WTC11 (cell line): ENCODE results near the gene KLF7. TPM values are rescaled to one million over a fixed set of nuclear protein-coding genes. Genes with fewer than 3 reads are reported as not detected.
A peak's percentile ranks its signal among the peaks of the same experiment; 100 is the strongest.

ENCODE experiments used
- ATAC-seq: fragments of 200-7000 bp; cut with Tn5 transposase; 2 replicates; pipeline ENCODE4 v1.10.0; 2021; ENCODE audit warnings: mild to moderate bottlenecking, moderate library complexity
- CTCF ChIA-PET: fragments of 300-600 bp; sonication (Branson Sonifier 250); formaldehyde crosslinking; loops from one replicate; lab custom pipeline; 2021; ENCODE audit warnings: antibody characterized with exemption; lab: Charles Lee
- POLR2A ChIA-PET: fragments of 350-600 bp; sonication (Branson Sonifier 250); formaldehyde crosslinking; loops from one replicate; lab custom pipeline; 2021; ENCODE audit warnings: antibody characterized with exemption; lab: Charles Lee
- DNase-seq: peaks from one replicate; pipeline ENCODE4 v3.0.0; 2021; ENCODE audit warnings: low spot score
- H3K27ac Mint-ChIP-seq: 2 replicates; pipeline ENCODE4 v1.8.0; 2021; ENCODE audit warnings: mixed read lengths
- H3K27me3 Mint-ChIP-seq: 2 replicates; pipeline ENCODE4 v1.8.0; 2021; ENCODE audit warnings: low read depth, mild to moderate bottlenecking, moderate library complexity, mixed read lengths
- H3K36me3 Mint-ChIP-seq: 2 replicates; pipeline ENCODE4 v1.8.0; 2021; ENCODE audit warnings: mixed read lengths
- H3K4me1 Mint-ChIP-seq: 2 replicates; pipeline ENCODE4 v1.8.0; 2022; ENCODE audit warnings: mixed read lengths
- H3K4me3 Mint-ChIP-seq: 2 replicates; pipeline ENCODE4 v1.8.0; 2021; ENCODE audit warnings: mild to moderate bottlenecking, moderate library complexity, mixed read lengths
- H3K9me3 Mint-ChIP-seq: 2 replicates; pipeline ENCODE4 v1.8.0; 2021; ENCODE audit warnings: mixed read lengths
- MXD4 ChIP-seq: fragments of 250-450 bp; sonication (Bioruptor Pico); IDR thresholded peaks from 2 replicates; pipeline ENCODE4 v1.8.0; 2021; ENCODE audit warnings: mild to moderate bottlenecking, moderate library complexity, borderline replicate concordance
- NFATC4 ChIP-seq: fragments of 250-450 bp; sonication (Bioruptor Pico); IDR thresholded peaks from 2 replicates; pipeline ENCODE4 v1.9.0; 2021; ENCODE audit warnings: mild to moderate bottlenecking
- SMAD3 ChIP-seq: sonication (generic); formaldehyde crosslinking; IDR thresholded peaks from 2 replicates; pipeline ENCODE4 v1.8.0; 2022; ENCODE audit warnings: missing genetic modification reagents, mild to moderate bottlenecking, borderline replicate concordance
- ZNF263 ChIP-seq: sonication (generic); formaldehyde crosslinking; IDR thresholded peaks from 2 replicates; pipeline ENCODE4 v1.8.1; 2022; ENCODE audit warnings: low read depth, mild to moderate bottlenecking, moderate library complexity, missing genetic modification reagents
- total RNA-seq: library from RNA; stranded (reverse); gene quantifications from 3 replicates; pipeline ENCODE4 v1.2.3, GENCODE V29; 2021
- TF ChIP-seq, protein P1 (sequence below): sonication (generic); formaldehyde crosslinking; IDR thresholded peaks from 2 replicates; pipeline ENCODE4 v1.8.0; 2023; ENCODE audit warnings: mild to moderate bottlenecking, missing genetic modification reagents
- TF ChIP-seq, protein P2 (sequence below): sonication (generic); formaldehyde crosslinking; IDR thresholded peaks from 2 replicates; pipeline ENCODE4 v1.8.1; 2022; ENCODE audit warnings: low read depth, missing genetic modification reagents, borderline replicate concordance
- TF ChIP-seq, protein P3 (sequence below): sonication (generic); formaldehyde crosslinking; IDR thresholded peaks from 2 replicates; pipeline ENCODE4 v1.8.1; 2022; ENCODE audit warnings: low read depth, mild to moderate bottlenecking, moderate library complexity, missing genetic modification reagents, borderline replicate concordance
- TF ChIP-seq, protein P4 (sequence below): sonication (generic); formaldehyde crosslinking; IDR thresholded peaks from 2 replicates; pipeline ENCODE4 v1.8.1; 2022; ENCODE audit warnings: missing genetic modification reagents, borderline replicate concordance
- TF ChIP-seq, protein P5 (sequence below): fragments of 250-450 bp; sonication (Bioruptor Pico); IDR thresholded peaks from 2 replicates; pipeline ENCODE4 v1.9.0; 2021; ENCODE audit warnings: mild to moderate bottlenecking
- TF ChIP-seq, protein P6 (sequence below): fragments of 250-450 bp; sonication (Bioruptor Pico); IDR thresholded peaks from 2 replicates; pipeline ENCODE4 v2.1.2; 2022; ENCODE audit warnings: mild to moderate bottlenecking, moderate library complexity
- TF ChIP-seq, protein P7 (sequence below): fragments of 200-600 bp; IDR thresholded peaks from 2 replicates; pipeline ENCODE4 v1.8.0; 2022; ENCODE audit warnings: antibody characterized with exemption
- TF ChIP-seq, protein P8 (sequence below): fragments of 250-450 bp; sonication (Bioruptor Pico); IDR thresholded peaks from 2 replicates; pipeline ENCODE4 v1.8.0; 2021; ENCODE audit warnings: mild to moderate bottlenecking

KLF7 gene
- total RNA-seq, 1 experiment from 2014 or later: 25.4 TPM

DNA sequence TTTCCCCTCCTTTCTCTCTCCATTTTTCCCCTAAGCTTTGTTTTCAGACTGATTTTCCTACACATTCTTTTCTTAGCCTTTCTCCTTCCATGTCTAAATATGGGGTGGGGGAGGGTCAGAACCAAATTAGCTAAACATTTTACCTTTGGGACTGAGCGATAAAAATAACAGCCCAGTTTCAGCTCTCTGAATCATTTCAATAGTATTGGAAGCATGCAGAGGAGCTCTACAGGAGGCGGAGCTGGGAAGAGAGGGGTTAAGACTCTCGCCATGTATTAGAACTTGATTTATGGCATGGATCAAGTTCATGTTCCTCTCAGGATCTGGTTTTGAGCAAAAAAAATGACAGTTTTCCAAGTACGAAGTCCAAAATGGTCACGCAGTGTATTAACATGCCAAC, 117.3 kb downstream of the KLF7 start:
- CTCF ChIA-PET: interaction anchor here (1.2 to 1.5 kb wide), 2 partner anchors 59 to 247 kb away, joined by 3 to 5 read pairs; no protein-coding TSS in a partner anchor

DNA sequence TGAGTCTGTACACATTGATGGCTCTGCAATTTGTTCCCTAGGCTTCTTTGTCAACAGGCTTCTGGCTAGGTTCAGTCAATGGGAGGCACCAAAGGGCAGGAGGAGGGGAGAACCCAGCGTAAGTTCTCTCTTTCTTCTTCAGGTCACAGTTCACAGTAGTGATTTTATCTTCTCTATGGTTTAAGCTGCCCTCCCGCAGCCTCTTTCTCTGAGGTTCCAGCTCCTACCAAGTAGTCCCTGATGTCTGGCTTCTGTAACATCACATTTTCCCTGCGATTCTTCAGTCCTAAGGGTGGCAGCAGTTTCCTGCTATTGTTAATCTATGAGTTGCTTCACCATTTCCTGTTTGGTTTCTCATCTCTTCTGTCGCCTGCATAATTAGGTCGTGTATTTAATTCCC, 119.0 kb downstream of the KLF7 start:
- no peak overlapping the region for H3K4me3 Mint-ChIP-seq
- POLR2A ChIA-PET: no interaction called here
- CTCF ChIA-PET: no interaction called here
- ATAC-seq (peak; percentile 50), DNase-seq (no peak)
- H3K27ac Mint-ChIP-seq: no peak overlapping the region
- no peaks in the 10 kb centered on the region for H3K36me3 Mint-ChIP-seq
- H3K4me1 Mint-ChIP-seq: peaks cover 39% of the 10 kb centered on the region
- peaks cover 3% of the 10 kb centered on the region; the same call in 1 of the 2 replicates for H3K9me3 Mint-ChIP-seq
- TF ChIP-seq, protein P1, sequence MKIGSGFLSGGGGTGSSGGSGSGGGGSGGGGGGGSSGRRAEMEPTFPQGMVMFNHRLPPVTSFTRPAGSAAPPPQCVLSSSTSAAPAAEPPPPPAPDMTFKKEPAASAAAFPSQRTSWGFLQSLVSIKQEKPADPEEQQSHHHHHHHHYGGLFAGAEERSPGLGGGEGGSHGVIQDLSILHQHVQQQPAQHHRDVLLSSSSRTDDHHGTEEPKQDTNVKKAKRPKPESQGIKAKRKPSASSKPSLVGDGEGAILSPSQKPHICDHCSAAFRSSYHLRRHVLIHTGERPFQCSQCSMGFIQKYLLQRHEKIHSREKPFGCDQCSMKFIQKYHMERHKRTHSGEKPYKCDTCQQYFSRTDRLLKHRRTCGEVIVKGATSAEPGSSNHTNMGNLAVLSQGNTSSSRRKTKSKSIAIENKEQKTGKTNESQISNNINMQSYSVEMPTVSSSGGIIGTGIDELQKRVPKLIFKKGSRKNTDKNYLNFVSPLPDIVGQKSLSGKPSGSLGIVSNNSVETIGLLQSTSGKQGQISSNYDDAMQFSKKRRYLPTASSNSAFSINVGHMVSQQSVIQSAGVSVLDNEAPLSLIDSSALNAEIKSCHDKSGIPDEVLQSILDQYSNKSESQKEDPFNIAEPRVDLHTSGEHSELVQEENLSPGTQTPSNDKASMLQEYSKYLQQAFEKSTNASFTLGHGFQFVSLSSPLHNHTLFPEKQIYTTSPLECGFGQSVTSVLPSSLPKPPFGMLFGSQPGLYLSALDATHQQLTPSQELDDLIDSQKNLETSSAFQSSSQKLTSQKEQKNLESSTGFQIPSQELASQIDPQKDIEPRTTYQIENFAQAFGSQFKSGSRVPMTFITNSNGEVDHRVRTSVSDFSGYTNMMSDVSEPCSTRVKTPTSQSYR: no peak
- TF ChIP-seq SMAD3 (CRISPR knock-in tag): no peak
- TF ChIP-seq NFATC4 (CRISPR knock-in tag): no peak
- TF ChIP-seq, protein P2, sequence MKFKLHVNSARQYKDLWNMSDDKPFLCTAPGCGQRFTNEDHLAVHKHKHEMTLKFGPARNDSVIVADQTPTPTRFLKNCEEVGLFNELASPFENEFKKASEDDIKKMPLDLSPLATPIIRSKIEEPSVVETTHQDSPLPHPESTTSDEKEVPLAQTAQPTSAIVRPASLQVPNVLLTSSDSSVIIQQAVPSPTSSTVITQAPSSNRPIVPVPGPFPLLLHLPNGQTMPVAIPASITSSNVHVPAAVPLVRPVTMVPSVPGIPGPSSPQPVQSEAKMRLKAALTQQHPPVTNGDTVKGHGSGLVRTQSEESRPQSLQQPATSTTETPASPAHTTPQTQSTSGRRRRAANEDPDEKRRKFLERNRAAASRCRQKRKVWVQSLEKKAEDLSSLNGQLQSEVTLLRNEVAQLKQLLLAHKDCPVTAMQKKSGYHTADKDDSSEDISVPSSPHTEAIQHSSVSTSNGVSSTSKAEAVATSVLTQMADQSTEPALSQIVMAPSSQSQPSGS: no peak
- no peak for TF ChIP-seq MXD4 (CRISPR knock-in tag)
- TF ChIP-seq, protein P3, sequence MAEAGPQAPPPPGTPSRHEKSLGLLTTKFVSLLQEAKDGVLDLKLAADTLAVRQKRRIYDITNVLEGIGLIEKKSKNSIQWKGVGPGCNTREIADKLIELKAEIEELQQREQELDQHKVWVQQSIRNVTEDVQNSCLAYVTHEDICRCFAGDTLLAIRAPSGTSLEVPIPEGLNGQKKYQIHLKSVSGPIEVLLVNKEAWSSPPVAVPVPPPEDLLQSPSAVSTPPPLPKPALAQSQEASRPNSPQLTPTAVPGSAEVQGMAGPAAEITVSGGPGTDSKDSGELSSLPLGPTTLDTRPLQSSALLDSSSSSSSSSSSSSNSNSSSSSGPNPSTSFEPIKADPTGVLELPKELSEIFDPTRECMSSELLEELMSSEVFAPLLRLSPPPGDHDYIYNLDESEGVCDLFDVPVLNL (CRISPR knock-in tag): no peak
- TF ChIP-seq, protein P4, sequence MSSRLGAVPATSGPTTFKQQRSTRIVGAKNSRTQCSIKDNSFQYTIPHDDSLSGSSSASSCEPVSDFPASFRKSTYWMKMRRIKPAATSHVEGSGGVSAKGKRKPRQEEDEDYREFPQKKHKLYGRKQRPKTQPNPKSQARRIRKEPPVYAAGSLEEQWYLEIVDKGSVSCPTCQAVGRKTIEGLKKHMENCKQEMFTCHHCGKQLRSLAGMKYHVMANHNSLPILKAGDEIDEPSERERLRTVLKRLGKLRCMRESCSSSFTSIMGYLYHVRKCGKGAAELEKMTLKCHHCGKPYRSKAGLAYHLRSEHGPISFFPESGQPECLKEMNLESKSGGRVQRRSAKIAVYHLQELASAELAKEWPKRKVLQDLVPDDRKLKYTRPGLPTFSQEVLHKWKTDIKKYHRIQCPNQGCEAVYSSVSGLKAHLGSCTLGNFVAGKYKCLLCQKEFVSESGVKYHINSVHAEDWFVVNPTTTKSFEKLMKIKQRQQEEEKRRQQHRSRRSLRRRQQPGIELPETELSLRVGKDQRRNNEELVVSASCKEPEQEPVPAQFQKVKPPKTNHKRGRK (CRISPR knock-in tag): no peak
- TF ChIP-seq, protein P5, sequence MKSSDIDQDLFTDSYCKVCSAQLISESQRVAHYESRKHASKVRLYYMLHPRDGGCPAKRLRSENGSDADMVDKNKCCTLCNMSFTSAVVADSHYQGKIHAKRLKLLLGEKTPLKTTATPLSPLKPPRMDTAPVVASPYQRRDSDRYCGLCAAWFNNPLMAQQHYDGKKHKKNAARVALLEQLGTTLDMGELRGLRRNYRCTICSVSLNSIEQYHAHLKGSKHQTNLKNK (CRISPR knock-in tag): no peak
- H3K27me3 Mint-ChIP-seq: no peaks in the 10 kb centered on the region

More for the DNA sequence above, 117.3 kb downstream of the KLF7 start:
- no peak overlapping the region for H3K27ac Mint-ChIP-seq
- DNase-seq: no peak
- no peak for ATAC-seq
- POLR2A ChIA-PET: interaction anchor here (0.7 kb wide), 1 partner anchor 117 kb away, joined by 5 read pairs; no protein-coding TSS in a partner anchor
- H3K4me3 Mint-ChIP-seq: no peak overlapping the region
- peaks cover 2% of the 10 kb centered on the region; the same call in 1 of the 2 replicates for H3K27me3 Mint-ChIP-seq
- no peaks in the 10 kb centered on the region for H3K36me3 Mint-ChIP-seq
- peaks cover 32% of the 10 kb centered on the region for H3K4me1 Mint-ChIP-seq
- peaks cover 11% of the 10 kb centered on the region for H3K9me3 Mint-ChIP-seq
- TF ChIP-seq ZNF263 (CRISPR knock-in tag): no peak

DNA sequence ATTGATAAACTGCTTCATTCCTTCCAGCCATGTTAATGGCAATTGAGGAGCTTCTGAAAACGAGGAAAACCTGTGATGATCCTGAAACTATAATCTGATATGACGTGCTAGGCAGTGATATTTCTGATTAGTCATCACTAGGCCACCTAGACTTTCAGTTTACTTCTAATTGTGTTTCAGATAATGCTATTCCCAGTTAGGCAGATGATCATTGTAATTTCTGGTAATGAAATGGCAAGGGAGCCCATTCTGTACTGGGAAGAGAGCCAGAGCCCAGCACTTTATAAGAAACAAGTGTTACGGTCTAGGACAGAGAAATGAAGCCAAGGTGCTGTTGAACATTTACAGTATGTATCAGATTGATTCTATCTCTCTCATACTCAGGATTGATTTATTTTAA, 120.2 kb downstream of the KLF7 start:
- Mint-ChIP-seq H3K4me1 (peaks cover 50% of the 10 kb centered on the region), H3K27ac (no peak overlapping the region), H3K27me3 (no peaks in the 10 kb centered on the region), H3K9me3 (peaks cover 3% of the 10 kb centered on the region; the same call in 1 of the 2 replicates), H3K36me3 (no peaks in the 10 kb centered on the region), H3K4me3 (no peak overlapping the region)
- TF ChIP-seq, protein P3 (CRISPR knock-in tag): no peak
- TF ChIP-seq, protein P6, sequence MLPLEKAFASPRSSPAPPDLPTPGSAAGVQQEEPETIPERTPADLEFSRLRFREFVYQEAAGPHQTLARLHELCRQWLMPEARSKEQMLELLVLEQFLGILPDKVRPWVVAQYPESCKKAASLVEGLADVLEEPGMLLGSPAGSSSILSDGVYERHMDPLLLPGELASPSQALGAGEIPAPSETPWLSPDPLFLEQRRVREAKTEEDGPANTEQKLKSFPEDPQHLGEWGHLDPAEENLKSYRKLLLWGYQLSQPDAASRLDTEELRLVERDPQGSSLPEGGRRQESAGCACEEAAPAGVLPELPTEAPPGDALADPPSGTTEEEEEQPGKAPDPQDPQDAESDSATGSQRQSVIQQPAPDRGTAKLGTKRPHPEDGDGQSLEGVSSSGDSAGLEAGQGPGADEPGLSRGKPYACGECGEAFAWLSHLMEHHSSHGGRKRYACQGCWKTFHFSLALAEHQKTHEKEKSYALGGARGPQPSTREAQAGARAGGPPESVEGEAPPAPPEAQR (CRISPR knock-in tag): no peak
- TF ChIP-seq, protein P7, sequence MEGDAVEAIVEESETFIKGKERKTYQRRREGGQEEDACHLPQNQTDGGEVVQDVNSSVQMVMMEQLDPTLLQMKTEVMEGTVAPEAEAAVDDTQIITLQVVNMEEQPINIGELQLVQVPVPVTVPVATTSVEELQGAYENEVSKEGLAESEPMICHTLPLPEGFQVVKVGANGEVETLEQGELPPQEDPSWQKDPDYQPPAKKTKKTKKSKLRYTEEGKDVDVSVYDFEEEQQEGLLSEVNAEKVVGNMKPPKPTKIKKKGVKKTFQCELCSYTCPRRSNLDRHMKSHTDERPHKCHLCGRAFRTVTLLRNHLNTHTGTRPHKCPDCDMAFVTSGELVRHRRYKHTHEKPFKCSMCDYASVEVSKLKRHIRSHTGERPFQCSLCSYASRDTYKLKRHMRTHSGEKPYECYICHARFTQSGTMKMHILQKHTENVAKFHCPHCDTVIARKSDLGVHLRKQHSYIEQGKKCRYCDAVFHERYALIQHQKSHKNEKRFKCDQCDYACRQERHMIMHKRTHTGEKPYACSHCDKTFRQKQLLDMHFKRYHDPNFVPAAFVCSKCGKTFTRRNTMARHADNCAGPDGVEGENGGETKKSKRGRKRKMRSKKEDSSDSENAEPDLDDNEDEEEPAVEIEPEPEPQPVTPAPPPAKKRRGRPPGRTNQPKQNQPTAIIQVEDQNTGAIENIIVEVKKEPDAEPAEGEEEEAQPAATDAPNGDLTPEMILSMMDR: no peak
- TF ChIP-seq, protein P8, sequence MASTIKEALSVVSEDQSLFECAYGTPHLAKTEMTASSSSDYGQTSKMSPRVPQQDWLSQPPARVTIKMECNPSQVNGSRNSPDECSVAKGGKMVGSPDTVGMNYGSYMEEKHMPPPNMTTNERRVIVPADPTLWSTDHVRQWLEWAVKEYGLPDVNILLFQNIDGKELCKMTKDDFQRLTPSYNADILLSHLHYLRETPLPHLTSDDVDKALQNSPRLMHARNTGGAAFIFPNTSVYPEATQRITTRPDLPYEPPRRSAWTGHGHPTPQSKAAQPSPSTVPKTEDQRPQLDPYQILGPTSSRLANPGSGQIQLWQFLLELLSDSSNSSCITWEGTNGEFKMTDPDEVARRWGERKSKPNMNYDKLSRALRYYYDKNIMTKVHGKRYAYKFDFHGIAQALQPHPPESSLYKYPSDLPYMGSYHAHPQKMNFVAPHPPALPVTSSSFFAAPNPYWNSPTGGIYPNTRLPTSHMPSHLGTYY (CRISPR knock-in tag): no peak
- ATAC-seq (no peak), DNase-seq (no peak)
- POLR2A ChIA-PET: no interaction called here
- CTCF ChIA-PET: no interaction called here
